Retinal pigment epithelial cell (primary cell): Measurements from ENCODE around the gene MACROD1.
"Not testable (repeated sequence)": the region's sequence is repeated elsewhere in the genome, so short reads cannot be mapped to it uniquely, and the experiment has no call there.

Experiments
- DNase-seq: peaks from one replicate; pipeline ENCODE4 v3.0.0-alpha.2; 2010; ENCODE audit warnings: low read depth
- H3K4me3 ChIP-seq: 2 replicates; pipeline ENCODE4 v1.5.1; 2011; ENCODE audit warnings: mild to moderate bottlenecking, low read length, control low read depth, moderate library complexity
- TF ChIP-seq, protein P1 (sequence below): conservative IDR thresholded peaks from 2 replicates; pipeline ENCODE4 v1.5.1; 2011; ENCODE audit warnings: low read depth, low read length, control low read depth, inconsistent platforms

Gene MACROD1

DNA sequence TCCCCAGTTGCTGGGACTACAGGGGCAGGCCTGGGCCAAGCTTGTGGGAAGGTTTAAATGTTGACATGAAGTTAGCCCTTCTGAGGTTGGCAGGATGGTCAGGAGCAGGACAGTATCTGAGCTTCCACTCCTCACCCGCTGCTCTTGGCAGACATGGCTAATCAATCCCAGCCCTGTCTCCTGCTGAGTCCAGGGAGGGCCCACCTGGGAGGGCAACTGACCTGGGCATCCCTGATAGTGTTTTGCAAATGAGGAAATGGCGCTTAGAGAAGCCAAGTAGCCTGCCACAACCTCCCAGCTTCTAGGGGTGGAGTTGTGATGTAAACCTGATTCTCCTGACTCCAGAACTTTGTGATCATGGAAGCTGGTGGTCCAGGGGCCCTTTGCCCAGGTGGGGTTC is 113.5 kb downstream of the MACROD1 start:
- no peak for DNase-seq
- H3K4me3 ChIP-seq = no peak overlapping the region
- TF ChIP-seq, protein P1, sequence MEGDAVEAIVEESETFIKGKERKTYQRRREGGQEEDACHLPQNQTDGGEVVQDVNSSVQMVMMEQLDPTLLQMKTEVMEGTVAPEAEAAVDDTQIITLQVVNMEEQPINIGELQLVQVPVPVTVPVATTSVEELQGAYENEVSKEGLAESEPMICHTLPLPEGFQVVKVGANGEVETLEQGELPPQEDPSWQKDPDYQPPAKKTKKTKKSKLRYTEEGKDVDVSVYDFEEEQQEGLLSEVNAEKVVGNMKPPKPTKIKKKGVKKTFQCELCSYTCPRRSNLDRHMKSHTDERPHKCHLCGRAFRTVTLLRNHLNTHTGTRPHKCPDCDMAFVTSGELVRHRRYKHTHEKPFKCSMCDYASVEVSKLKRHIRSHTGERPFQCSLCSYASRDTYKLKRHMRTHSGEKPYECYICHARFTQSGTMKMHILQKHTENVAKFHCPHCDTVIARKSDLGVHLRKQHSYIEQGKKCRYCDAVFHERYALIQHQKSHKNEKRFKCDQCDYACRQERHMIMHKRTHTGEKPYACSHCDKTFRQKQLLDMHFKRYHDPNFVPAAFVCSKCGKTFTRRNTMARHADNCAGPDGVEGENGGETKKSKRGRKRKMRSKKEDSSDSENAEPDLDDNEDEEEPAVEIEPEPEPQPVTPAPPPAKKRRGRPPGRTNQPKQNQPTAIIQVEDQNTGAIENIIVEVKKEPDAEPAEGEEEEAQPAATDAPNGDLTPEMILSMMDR = no peak

DNA sequence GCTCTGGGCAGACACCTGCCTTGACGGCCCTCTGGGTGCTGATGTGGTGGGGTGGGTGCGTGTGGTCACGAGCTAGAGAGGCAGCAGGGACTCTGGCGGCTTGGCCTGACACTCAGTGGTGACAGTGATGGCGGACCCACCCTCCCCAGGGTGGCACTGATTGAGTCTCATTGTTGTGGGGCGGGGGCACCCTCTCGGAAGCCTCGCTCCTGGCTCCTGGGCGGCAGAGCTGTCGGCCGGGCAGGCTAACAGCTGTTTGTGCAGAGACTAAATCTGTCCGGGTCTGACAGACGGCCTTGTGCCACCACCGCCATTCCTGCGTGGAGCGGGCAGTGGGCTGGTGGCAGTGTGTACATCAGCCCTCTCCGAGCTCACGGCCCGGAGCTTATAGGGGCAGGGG is 114.6 kb downstream of the MACROD1 start:
- TF ChIP-seq, protein P1 = no peak
- DNase-seq = no peak
- no peak overlapping the region for H3K4me3 ChIP-seq

DNA sequence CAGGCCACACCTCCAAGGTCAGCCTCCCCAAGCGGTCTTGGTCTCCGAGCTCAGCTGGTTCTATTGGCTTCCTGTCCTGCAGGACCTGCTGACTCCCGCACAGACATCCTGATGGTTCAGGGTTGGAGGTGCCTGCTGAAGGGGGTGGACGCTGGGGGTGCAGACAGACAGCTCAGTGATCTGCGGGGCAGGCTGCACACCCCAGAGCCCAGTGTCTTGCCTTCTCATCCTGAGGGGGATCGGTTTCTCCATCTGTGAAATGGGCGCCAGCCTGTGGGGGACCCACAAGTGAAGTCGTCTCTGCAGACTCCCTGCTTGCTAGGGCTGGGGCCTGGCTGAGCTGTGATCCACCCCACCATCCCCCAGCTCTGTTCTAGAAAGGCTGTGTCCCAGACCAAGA is 116.4 kb downstream of the MACROD1 start:
- no peak for DNase-seq
- TF ChIP-seq, protein P1 = no peak
- H3K4me3 ChIP-seq = no peak overlapping the region

DNA sequence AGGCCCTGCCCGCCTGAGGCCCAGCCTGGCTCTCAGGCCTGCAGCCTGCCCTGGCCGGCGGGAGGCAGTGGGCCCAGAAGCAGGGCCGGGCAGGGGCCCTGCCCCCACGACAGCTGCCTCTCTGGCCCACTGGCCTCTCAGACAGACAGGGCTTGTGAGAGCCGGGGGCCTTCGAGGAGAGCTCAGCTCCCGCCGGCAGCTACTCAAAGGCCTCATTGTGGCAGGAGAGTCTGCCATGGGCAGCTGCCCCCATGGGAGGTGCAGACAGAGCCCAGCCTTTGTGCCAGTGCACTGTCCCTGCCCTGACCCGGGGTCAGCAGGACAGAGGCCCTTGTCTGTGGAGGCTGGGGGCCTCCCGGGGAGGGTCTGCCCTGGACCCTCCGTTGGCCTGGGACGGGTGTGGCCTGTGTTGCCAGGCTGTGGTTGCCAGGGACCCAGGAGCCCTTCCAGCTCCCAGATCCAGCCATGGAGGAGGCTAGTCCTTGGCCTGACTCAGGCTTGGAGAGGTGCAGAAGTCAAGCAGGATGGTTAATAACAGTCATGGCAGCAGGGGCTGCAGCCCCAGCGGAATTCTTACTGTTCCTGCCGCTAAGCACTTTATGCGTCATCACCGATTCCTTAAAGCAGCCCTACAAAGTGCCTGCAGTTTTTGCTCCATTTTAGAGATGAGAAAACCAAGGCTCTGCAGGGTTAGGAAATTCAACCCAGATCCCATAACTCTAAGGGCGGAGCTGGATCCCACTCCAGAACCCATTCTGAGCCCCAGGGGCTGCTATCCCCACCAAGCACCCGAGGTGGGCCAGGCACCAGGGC is 117.7 kb downstream of the MACROD1 start:
- TF ChIP-seq, protein P1 = no peak
- no peak for DNase-seq
- no peak overlapping the region for H3K4me3 ChIP-seq

DNA sequence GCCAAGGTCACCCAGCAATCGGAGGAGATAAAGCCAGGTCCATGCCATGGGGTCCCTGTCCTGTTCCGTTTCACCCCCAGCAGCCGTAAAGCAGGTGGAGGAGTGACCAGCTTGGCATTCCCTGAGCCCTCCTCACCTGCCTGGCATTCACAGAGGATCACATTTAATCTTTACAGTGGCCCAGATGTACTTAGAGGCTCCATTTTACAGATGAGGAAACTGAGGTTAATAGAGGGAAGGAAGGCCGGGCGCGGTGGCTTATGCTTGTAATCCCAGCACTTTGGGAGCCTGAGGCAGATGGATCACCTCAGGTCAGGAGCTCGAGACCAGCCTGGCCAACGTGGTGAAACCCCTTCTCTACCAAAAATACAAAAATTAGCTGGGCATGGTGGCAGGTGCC is 118.5 kb downstream of the MACROD1 start:
- not testable (repeated sequence) for DNase-seq, H3K4me3 ChIP-seq

DNA sequence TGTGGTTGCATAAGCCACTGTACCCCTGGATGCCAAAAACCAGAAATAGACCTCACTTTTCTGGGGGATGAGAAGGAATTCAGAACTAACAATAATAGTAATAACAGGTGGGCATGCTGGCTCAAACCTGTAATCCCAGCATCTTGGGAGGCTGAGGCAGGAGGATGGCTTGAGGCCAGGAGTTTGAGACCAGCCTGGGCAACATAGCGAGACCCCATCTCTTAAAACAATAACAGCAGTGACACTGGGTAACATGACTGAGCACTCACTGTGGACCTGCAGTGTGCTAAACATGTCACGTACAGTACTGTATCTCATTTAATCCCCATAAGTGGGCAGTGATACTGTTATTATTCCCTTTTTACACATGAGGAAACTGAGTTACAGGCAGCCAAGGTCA is 120.2 kb downstream of the MACROD1 start:
- no peak for DNase-seq
- H3K4me3 ChIP-seq = no peak overlapping the region
- TF ChIP-seq, protein P1 = no peak

DNA sequence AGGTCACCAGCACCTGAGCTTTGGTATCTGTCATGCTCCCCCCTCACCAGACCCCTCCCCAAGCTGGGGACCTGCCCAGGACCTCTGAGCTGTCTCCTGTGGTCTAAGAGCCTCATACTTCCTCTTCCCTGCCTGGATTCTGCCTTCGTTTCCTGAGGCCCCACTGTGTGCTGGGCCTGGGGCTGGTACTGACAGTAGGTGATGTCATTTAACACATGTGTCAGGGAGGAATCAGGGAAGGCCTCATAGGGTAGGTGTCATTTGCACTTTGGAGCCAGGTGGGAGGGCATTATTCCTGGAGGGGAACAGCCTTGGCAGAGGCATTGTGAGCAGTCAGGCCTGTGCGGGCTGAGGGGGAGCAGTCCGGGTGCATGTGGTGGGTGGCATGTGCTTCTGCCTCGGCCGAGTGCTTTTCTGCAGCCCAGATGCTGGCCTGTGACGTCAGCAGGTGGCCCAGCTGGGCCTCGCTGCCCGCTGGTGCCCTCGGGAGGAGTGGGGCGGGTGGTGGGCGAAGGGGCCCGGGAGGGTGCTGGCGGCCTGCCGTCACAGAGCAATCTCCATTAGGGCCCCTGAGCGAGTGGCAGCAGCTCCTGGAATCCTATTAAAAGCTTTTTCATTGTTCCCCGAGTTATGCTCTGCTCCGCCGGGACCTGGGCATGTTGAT is 121.1 kb downstream of the MACROD1 start:
- H3K4me3 ChIP-seq = no peak overlapping the region
- DNase-seq = no peak
- TF ChIP-seq, protein P1 = no peak
